ENCODE measurements around the gene REG3G.
"Not testable (repeated sequence)": the region's sequence is repeated elsewhere in the genome, so short reads cannot be mapped to it uniquely, and the experiment has no call there.

REG3G gene

GRCh38 chr2:79041032-79041448, 15.5 kb downstream of the REG3G start:
- TF ChIP-seq BHLHE40 (IDR thresholded peaks at IDR 0.05; ENCODE audit: borderline replicate concordance) (no peak), FOXM1 (IDR thresholded peaks at IDR 0.05; ENCODE audit: borderline replicate concordance) (no peak), LEF1 (IDR thresholded peaks at IDR 0.05; ENCODE audit: borderline replicate concordance) (no peak), FOXA1 (IDR thresholded peaks at IDR 0.05) (no peak), CTBP1 (IDR thresholded peaks at IDR 0.05; ENCODE audit: borderline replicate concordance) (no peak), SP1 (IDR thresholded peaks at IDR 0.05) (no peak), FOXK2 (IDR thresholded peaks at IDR 0.05) (no peak), HDGF (IDR thresholded peaks at IDR 0.05; ENCODE audit: borderline replicate concordance) (no peak), PKNOX1 (IDR thresholded peaks at IDR 0.05) (no peak), NFRKB (IDR thresholded peaks at IDR 0.05) (no peak), ELF4 (IDR thresholded peaks at IDR 0.05) (no peak), L3MBTL2 (conservative IDR thresholded peaks at IDR 0.05) (no peak), SUZ12 (IDR thresholded peaks at IDR 0.05) (no peak), TARDBP (IDR thresholded peaks at IDR 0.05) (no peak), ZNF384 (IDR thresholded peaks at IDR 0.05) (no peak), ARNT (IDR thresholded peaks at IDR 0.05) (no peak)
- ChIA-PET POLR2A (no interaction called here), CTCF (interaction anchor here (0.6 to 2.1 kb wide), 5 partner anchors 137 to 1030 kb away, joined by 3 to 11 read pairs (median 5); no protein-coding TSS in a partner anchor)
- DNase-seq (ENCODE audit: extremely low spot score): peak; percentile 23

DNA sequence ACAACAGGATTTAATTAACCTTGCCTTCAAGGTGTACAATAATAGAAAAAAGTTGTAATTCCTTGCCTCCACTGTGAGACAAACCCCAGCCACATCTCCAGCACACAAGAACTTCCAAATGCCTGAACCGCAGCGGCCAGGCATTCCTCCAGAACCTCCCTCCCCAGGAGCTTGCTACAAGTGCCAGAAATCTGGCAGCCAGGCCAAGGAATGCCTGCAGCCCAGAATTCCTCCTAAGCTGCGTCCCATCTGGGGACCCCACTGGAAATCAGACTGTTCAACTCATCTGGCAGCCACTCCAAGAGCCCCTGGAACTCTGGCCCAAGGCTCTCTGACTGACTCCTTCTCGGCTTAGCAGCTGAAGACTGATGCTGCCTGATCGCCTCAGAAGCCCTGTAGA, 28.0 kb downstream of the REG3G start:
- DNase-seq (ENCODE audit: extremely low spot score); CTCF ChIA-PET; POLR2A ChIA-PET: not testable (repeated sequence)

- POLR2A ChIA-PET; CTCF ChIA-PET; DNase-seq (ENCODE audit: extremely low spot score): not testable (repeated sequence)
Observed at GRCh38 chr2:79054769-79055168, 29.3 kb downstream of the REG3G start.

GRCh38 chr2:79065201-79065600, 39.7 kb downstream of the REG3G start:
- ChIA-PET POLR2A (no interaction called here), CTCF (no interaction called here)
- TF ChIP-seq TARDBP (IDR thresholded peaks at IDR 0.05): no peak
- no peak for TF ChIP-seq ZNF384 (IDR thresholded peaks at IDR 0.05)
- no peak for TF ChIP-seq ARNT (IDR thresholded peaks at IDR 0.05)
- TF ChIP-seq SUZ12 (IDR thresholded peaks at IDR 0.05): no peak
- no peak for TF ChIP-seq CTBP1 (IDR thresholded peaks at IDR 0.05; ENCODE audit: borderline replicate concordance)
- TF ChIP-seq FOXK2 (IDR thresholded peaks at IDR 0.05): no peak
- TF ChIP-seq ELF4 (IDR thresholded peaks at IDR 0.05): no peak
- no peak for DNase-seq (ENCODE audit: extremely low spot score)

DNA sequence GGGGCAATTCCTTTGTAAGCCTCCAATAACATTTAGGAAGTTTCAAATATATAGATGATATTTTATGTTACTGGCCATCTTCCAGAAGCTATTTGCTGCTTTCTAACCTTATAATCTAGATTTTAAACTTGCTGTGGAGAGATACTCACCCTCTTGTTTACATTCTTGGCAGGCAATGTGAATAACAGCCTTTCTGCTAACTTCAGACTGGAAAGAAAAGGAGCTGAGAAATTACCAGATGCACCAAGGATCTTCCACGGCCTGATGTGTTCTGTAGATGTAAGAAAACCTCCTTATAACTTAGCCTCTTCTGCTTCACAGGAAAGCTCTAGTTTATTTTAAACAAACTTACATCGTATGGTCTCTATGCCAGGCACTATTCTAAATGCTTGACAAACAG, 45.6 kb downstream of the REG3G start:
- no peak for DNase-seq (ENCODE audit: extremely low spot score)
- TF ChIP-seq ARNT (IDR thresholded peaks at IDR 0.05) (no peak), LEF1 (IDR thresholded peaks at IDR 0.05; ENCODE audit: borderline replicate concordance) (no peak), BHLHE40 (IDR thresholded peaks at IDR 0.05; ENCODE audit: borderline replicate concordance) (no peak), PKNOX1 (IDR thresholded peaks at IDR 0.05) (no peak), L3MBTL2 (conservative IDR thresholded peaks at IDR 0.05) (no peak), FOXM1 (IDR thresholded peaks at IDR 0.05; ENCODE audit: borderline replicate concordance) (no peak), FOXA1 (IDR thresholded peaks at IDR 0.05) (no peak), FOXK2 (IDR thresholded peaks at IDR 0.05) (no peak), ZNF384 (IDR thresholded peaks at IDR 0.05) (no peak)
- CTCF ChIA-PET: interaction anchor here (0.8 kb wide), 1 partner anchor 701 kb away, joined by 4 read pairs; no protein-coding TSS in a partner anchor
- POLR2A ChIA-PET: no interaction called here
